Nephron progenitor cell (in vitro differentiated cells): ENCODE measurements around the gene MYO1G.
"Not testable (repeated sequence)": the region's sequence is repeated elsewhere in the genome, so short reads cannot be mapped to it uniquely, and the experiment has no call there.

Source experiments
- DNase-seq: peaks from one replicate; pipeline ENCODE4 v3.0.0; 2021
- H3K27ac Mint-ChIP-seq: 2 replicates; pipeline ENCODE4 v1.8.0; 2021; ENCODE audit warnings: mild to moderate bottlenecking, moderate library complexity, mixed read lengths
- H3K27me3 Mint-ChIP-seq: 2 replicates; pipeline ENCODE4 v1.8.0; 2021; ENCODE audit warnings: mild to moderate bottlenecking, low read depth, mixed read lengths; ENCODE audit not compliant: poor library complexity
- H3K36me3 Mint-ChIP-seq: 2 replicates; pipeline ENCODE4 v1.8.0; 2021; ENCODE audit warnings: low read depth, mixed read lengths
- H3K4me1 Mint-ChIP-seq: 2 replicates; pipeline ENCODE4 v1.8.0; 2021; ENCODE audit warnings: mixed read lengths
- H3K4me3 Mint-ChIP-seq: 2 replicates; pipeline ENCODE4 v1.8.0; 2021; ENCODE audit warnings: mild to moderate bottlenecking, moderate library complexity, mixed read lengths
- H3K9me3 Mint-ChIP-seq: 2 replicates; pipeline ENCODE4 v1.8.0; 2021; ENCODE audit warnings: mild to moderate bottlenecking, moderate library complexity, mixed read lengths
- TF ChIP-seq, protein P1 (sequence below): fragments of 200-600 bp; sonication (generic); IDR thresholded peaks from 2 replicates; pipeline ENCODE4 v1.5.0; 2021; ENCODE audit warnings: antibody characterized with exemption

Gene MYO1G

GRCh38 chr7:44994877-44995554 is 16.2 kb upstream of the MYO1G start:
- H3K4me3 Mint-ChIP-seq, result no peak overlapping the region
- no peaks in the 10 kb centered on the region for H3K9me3 Mint-ChIP-seq
- H3K36me3 Mint-ChIP-seq, result peaks cover 18% of the 10 kb centered on the region
- TF ChIP-seq, protein P1, sequence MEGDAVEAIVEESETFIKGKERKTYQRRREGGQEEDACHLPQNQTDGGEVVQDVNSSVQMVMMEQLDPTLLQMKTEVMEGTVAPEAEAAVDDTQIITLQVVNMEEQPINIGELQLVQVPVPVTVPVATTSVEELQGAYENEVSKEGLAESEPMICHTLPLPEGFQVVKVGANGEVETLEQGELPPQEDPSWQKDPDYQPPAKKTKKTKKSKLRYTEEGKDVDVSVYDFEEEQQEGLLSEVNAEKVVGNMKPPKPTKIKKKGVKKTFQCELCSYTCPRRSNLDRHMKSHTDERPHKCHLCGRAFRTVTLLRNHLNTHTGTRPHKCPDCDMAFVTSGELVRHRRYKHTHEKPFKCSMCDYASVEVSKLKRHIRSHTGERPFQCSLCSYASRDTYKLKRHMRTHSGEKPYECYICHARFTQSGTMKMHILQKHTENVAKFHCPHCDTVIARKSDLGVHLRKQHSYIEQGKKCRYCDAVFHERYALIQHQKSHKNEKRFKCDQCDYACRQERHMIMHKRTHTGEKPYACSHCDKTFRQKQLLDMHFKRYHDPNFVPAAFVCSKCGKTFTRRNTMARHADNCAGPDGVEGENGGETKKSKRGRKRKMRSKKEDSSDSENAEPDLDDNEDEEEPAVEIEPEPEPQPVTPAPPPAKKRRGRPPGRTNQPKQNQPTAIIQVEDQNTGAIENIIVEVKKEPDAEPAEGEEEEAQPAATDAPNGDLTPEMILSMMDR, result no peak
- no peak overlapping the region for H3K27ac Mint-ChIP-seq
- DNase-seq, result no peak
- peaks cover 11% of the 10 kb centered on the region for H3K4me1 Mint-ChIP-seq
- peaks cover 2% of the 10 kb centered on the region for H3K27me3 Mint-ChIP-seq

GRCh38 chr7:44992004-44992795 is 13.4 kb upstream of the MYO1G start:
- H3K4me3 Mint-ChIP-seq, H3K27me3 Mint-ChIP-seq, DNase-seq, H3K9me3 Mint-ChIP-seq, H3K27ac Mint-ChIP-seq: not testable (repeated sequence)
- Mint-ChIP-seq H3K4me1 (peaks cover 14% of the 10 kb centered on the region), H3K36me3 (peaks cover 26% of the 10 kb centered on the region)

DNA sequence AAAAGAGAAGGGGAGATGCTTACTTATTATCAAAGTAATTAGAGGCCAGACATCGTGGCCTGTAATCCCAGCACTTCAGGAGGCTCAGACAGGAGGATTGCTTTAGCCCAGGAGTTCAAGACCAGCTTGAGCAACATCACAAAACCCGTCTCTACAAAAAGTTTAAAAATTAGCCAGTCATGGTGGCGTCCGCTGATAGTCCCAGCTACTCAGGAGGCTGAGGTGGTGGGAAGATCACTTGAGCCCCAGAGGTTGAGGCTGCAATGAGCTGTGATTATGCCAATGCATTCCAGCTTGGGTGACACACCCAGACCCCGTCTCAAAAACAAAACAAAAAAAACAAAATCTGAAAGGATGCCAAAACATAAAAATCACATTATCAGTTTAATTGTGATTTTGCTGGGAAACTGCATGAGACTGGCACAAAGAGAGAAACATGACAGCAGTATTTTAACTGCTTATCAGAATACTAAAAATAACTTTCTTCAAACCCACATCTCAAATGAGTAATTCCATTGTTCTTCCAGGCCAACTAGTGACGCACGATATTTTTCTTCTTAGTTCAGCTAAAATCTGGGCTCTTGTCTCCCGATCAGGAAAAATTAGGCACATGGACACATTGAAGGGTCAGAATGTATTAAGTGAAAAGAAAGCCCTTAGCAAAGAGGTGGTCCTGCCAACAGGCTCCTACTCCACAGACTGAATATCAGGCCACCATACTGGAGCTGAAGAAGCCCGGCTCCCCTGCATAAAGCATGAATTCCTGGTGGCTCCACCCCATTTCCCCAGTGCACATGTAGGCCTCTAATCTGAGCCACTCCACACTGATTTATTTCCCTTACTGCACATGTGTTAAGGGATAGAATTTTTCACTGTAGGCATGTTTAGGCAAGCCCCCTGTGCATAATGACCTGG is 11.6 kb upstream of the MYO1G start:
- H3K4me1 Mint-ChIP-seq, result peaks cover 30% of the 10 kb centered on the region
- H3K36me3 Mint-ChIP-seq, result peaks cover 32% of the 10 kb centered on the region
- no peak overlapping the region for H3K4me3 Mint-ChIP-seq
- peaks cover 6% of the 10 kb centered on the region for H3K27me3 Mint-ChIP-seq
- no peaks in the 10 kb centered on the region for H3K9me3 Mint-ChIP-seq
- no peak overlapping the region for H3K27ac Mint-ChIP-seq
- TF ChIP-seq, protein P1, result no peak
- DNase-seq, result no peak

DNA sequence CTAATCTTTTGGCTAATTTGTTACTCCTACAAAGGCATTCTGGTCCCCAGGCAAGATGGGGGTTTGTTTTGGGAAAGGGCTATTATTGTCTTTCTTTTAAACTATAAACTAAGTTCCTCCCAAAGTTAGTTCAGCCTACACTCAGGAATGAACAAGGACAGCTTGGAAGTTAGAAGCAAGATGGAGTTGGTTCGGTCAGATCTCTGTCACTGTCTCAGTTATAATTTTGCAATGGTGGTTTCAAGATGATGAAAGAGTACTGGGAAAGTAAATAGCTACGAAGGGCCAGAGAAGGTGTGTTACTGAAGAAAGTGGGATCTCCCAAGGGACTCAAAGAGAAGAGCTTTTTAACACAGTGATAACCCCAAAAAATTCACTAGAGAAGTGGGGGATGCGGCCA is 10.3 kb upstream of the MYO1G start:
- H3K27me3 Mint-ChIP-seq, result peaks cover 6% of the 10 kb centered on the region
- TF ChIP-seq, protein P1, result no peak
- H3K27ac Mint-ChIP-seq, result peak overlapping the region; percentile 12
- no peak overlapping the region for H3K4me3 Mint-ChIP-seq
- H3K9me3 Mint-ChIP-seq, result no peaks in the 10 kb centered on the region
- no peak for DNase-seq
- peaks cover 43% of the 10 kb centered on the region for H3K4me1 Mint-ChIP-seq
- peaks cover 44% of the 10 kb centered on the region for H3K36me3 Mint-ChIP-seq

- peaks cover 48% of the 10 kb centered on the region for H3K36me3 Mint-ChIP-seq
- H3K27ac Mint-ChIP-seq, result no peak overlapping the region
- peaks cover 47% of the 10 kb centered on the region for H3K4me1 Mint-ChIP-seq
- TF ChIP-seq, protein P1, result no peak
- no peaks in the 10 kb centered on the region for H3K9me3 Mint-ChIP-seq
- H3K4me3 Mint-ChIP-seq, result no peak overlapping the region
- no peak for DNase-seq
- H3K27me3 Mint-ChIP-seq, result peaks cover 6% of the 10 kb centered on the region
Measured at GRCh38 chr7:44988701-44989100, 9.9 kb upstream of the MYO1G start.

DNA sequence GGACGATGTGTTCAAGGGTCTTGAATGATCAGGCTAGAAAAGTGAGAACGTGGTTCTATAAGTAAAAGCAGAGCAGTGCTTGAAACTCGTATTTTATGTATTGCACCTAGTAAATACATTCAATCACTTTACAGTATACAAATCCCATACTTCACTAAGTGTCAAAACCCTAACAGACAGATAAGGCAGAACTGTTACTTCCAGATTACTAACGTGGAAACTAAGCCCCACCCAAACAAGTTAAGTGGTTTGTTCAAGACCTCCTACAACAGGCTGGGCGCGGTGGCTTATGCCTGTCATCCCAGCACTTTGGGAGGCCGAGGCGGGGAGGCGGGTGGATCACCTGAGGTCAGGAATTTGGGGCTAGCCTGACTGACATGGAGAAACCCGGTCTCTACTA is 9.2 kb upstream of the MYO1G start:
- Mint-ChIP-seq H3K27me3 (peaks cover 6% of the 10 kb centered on the region), H3K27ac (no peak overlapping the region), H3K9me3 (no peaks in the 10 kb centered on the region), H3K36me3 (peaks cover 54% of the 10 kb centered on the region), H3K4me3 (no peak overlapping the region), H3K4me1 (peaks cover 47% of the 10 kb centered on the region)
- TF ChIP-seq, protein P1, result no peak
- no peak for DNase-seq
